HK-2 (cell line): ENCODE results near the gene CPHXL.

Experiments used
- DNase-seq: peaks from one replicate; pipeline ENCODE4 v3.0.0-alpha.2; 2018; ENCODE audit not compliant: unreplicated experiment

CPHXL gene

DNA sequence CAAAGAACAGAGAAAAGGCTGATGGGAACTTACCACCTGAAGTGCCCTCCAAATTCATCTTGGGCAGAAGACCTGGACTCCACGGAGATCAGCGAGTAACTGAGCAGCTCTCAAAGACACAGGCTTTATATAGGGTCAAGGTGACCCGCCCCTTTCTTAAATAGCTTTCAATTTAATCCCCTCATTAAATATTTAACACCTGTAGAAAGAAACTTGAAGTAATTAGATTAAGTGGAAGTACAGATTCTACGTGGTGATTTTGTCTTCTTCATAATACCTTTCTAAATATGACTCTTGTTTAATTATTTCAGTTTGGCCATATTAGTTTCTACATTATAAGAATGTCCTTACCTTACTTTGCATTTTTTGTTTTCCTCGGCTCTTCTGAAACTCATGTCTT is 24.9 kb downstream of the CPHXL start, which contains the start of gene DUXB:
Gene DUXB, minus strand, starts transcription at position 101 of the 400 bp plus-strand sequence. Its CDS starts 43 bp downstream, at position 58.
- no peak for DNase-seq

DNA sequence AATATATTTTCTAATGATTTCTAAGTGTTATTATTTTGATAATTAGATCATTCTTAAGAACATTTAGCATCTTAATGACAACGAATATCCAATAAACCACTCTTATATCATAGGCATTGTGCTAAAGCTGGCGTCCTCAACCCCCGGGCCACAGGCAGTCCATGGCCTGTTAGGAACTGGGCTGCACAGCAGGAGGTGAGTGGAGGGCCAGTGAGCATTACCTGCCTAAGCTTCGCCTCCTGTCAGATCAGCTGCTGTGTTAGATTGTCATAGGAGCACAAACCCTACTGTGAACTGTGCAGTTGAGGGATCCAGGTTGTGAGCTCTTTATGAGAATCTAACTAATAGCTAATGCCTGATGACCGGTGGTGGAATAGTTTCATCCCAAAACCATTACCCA is 28.7 kb downstream of the CPHXL start:
- DNase-seq: no peak

DNA sequence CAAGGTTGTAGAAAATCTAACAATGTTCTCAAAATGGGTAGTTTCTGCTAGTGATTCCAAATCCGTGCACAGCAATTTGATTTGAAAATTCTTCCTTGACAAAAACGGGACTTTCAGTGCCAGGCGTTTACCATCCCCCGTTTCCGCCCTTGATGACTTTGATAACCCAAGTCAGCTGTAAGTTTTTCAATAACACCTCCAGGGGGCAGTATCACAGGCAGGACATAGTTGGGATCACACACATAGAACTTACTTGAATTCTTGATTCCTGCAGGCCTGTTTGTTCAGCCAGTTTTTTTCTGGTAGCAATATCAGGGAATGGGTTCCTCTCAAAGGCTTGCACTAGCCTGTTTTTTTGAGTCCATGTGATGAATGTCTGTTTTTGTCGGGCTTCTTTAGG is 30.6 kb downstream of the CPHXL start:
- no peak for DNase-seq

DNA sequence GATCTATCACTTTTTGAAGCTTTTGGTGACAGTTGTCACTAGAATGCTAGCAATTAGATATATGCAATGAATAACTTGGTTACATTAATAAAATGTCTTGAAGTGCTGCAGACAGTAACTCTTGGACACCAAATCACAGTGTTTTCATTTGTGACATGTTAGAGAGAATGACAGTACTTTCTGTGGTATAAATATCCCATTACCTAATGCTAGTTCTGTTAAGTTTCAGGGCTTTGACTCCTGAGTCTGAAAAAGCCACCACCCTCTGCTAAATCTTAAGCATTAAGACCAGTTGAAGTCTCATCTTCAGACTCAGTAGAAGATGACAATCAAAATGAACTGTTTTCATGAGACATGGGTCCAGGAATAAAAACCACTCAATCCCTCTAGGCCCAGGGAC is 38.9 kb downstream of the CPHXL start:
- no peak for DNase-seq

DNA sequence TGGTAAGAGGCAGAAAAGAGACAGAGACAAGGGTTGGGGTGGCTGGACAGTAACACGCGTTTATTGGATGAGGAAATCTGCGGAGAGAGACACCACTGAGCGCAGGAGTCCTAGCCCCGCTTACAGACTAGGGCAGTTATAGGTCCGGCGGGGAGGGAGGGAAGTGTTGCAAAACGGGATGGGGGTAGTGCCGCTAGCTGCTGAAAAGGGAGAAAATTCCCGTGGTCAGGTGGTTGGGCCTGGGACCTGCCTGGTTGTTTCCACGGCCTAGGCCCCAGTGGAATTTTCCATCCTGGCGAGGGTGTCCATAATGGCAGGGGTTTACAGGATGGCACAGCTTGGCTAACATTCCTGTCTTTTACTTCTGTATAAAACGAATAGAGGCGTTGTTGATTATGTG is 44.0 kb downstream of the CPHXL start:
- DNase-seq: no peak

DNA sequence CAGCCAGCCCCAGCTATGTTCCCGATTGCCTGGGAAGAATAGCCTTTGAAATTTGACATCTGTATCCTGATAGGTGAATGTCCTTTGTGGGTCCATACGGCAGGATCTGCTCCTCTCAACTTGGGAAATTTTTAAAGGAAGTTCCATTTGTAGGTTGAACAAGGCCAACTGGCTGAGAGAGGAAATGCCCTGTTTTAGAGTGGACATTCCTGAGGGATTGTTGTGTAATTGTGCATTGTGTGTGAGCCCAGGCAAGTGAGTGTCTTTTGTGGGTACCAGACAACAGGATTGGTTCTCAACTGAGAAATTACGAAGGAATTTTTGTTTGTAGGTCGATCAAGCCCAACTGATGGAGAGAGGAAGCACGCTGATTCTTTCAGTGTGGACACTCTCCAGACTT is 46.9 kb downstream of the CPHXL start:
- DNase-seq: no peak

DNA sequence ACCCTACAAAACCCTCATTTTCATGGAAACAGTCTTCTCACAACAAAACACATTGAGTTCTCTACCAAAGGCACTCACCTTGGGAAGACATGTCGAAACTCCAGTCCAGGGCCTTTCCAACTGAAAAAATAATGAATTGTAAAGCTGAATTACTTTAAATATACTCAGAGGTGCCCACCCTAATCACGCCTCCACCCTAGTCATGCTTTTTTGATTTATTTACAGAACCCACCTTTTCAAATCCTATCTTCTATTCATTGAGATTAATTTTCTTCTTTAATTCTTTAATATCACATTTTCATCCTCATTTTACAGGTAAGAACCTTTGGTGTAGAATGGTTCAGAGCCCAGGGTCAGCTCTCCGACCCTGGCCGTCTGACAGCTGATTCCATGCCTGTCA is 49.4 kb downstream of the CPHXL start, which contains the start of gene CPHXL2:
Gene CPHXL2, minus strand, starts transcription at position 101 of the 400 bp plus-strand sequence. Its CDS starts 10 bp downstream, at position 91.
- DNase-seq: no peak

DNA sequence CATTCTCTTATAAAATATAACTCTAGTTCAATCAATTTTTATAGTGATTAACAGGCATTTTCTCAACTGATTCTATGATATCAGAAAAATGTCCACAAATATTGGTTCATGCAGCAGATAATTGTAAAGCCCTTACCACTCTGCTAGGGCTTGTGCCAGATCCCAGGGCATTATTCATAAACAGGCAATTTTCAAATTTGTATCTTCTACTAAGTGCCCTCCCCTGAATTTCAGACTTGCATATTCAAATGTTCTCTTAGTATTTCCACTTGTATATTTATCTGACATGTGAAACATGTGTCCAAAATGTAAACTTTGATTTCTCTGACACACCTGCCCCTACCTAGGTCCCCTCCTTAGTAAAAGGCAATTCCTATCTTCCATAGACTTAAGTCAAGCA is 58.8 kb downstream of the CPHXL start:
- no peak for DNase-seq
